Stimulated activated CD8-positive, alpha-beta memory T cell treated with anti-CD3 and anti-CD28 coated beads, Interleukin-12 subunit alpha, Interleukin-12 subunit beta, amount 100 ng/mL, for 1 hour (primary cell): ENCODE measurements around the gene ANKRD24.
"Not testable (repeated sequence)": the region's sequence is repeated elsewhere in the genome, so short reads cannot be mapped to it uniquely, and the experiment has no call there.

Experiments used
- DNase-seq: peaks from one replicate; pipeline ENCODE4 v3.0.0-alpha.2; 2020; ENCODE audit warnings: low read depth

ANKRD24 gene

GRCh38 chr19:4230237-4230636 lies 47.7 kb downstream of the ANKRD24 start:
- DNase-seq: not testable (repeated sequence)

- not testable (repeated sequence) for DNase-seq
Observed at GRCh38 chr19:4231521-4231920, 49.0 kb downstream of the ANKRD24 start.

DNA sequence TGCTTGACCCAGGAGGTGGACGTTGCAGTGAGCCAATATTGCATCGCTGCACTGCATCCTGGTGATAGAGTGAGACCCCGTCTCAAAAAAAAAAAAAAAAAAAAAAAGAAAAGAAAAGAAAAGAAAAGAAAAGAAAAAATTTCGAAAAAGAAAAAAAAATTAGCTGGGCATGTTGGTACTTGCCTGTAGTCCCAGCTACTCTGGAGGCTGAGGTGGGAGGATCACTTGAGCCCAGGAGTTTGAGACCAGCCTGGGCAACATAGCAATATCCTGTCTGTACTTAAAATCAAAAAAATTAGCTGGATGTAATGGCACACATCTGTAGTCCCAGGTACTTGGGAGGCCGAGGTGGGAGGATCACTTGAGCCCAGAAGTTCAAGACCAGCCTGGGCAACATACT lies 49.6 kb downstream of the ANKRD24 start:
- DNase-seq: not testable (repeated sequence)

DNA sequence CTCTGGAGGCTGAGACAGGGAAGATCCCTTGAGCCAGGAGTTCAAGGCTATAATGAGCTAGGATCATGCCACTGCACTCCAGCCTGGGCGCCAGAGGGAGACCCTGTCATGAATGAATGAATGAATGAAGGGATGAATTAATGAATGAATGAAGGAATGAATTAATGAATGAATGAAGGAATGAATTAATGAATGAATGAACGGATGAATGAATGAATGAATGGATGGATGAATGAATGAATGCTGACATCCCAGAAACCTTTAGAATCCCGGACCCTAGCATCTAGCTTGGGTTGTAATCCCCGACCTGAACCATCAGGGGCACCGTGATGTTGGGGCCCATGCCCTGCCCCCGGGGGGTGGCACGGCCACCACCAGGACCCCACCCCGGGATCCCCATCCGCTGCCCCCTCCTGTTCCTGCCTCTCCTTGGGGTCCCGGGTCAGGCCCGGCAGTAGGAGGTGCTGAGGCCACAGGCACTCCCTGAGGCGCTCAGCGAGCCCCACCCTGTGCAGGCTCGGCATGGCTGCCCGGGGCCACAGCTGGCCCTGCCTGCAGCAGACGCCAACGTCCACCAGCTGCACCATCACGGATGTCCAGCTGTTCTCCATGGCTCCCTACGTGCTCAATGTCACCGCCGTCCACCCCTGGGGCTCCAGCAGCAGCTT lies 50.3 kb downstream of the ANKRD24 start:
- DNase-seq: no peak

GRCh38 chr19:4233282-4233853 lies 50.9 kb downstream of the ANKRD24 start:
- peak; percentile 35 for DNase-seq

DNA sequence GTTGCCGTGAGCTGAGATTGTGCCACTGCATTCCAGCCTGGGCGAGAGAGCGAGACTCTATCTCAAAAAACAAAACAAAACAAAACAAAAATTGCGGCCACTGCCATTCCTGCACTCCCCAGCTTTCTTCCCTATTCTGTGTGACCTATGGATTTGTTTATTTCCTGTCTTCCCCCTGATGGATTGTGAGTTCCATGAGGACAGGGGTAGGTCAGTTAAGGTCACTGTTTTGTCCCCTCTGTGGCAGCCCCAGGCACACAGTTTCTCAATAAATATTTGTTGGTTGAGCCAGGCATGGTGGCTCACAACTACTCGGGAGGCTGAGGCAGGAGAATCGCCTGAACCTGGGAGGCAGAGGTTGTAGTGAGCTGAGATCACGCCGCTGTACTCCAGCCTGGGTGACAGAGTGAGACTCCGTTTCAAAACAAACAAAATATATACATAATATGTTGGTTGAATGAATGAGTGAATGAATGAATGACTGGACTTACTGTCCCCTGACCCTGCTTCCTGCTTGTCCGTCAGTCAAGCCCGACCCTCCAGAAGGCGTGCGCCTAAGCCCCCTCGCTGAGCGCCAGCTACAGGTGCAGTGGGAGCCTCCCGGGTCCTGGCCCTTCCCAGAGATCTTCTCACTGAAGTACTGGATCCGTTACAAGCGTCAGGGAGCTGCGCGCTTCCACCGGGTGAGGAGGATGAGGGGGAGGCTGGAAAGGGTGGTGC lies 51.8 kb downstream of the ANKRD24 start:
- no peak for DNase-seq

DNA sequence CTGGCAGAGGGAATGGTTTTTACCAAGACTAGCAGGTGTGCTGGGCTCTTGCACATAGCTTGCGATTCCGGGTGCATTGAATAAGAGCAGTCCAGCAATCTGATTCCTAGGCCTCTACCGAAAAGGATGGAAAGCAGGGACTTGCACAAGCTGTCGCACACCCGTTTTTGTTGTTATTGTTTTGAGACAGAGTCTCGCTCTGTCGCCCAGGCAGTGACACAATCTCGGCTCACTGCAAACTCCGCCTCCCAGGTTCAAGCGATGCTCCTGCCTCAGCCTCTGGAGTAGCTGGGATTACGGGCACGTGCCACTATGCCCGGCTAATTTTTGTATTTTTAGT lies 52.3 kb downstream of the ANKRD24 start:
- no peak for DNase-seq

DNA sequence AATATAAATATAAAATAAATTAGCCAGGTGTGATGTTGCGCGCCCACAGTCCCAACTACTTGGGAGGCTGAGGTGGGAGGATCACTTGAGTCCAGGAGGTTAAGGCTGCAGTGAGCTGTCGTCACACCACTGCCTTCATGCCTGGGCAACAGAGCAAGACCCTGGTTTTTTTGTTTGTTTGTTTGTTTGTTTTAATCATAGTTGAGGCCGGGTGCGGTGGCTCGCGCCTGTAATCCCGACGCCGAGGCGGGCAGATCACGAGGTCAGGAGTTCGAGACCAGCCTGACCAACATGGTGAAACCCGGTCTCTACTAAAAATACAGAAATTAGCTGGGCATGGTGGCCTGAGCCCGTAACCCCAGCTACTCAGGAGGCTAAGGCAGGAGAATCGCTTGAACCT lies 55.0 kb downstream of the ANKRD24 start:
- not testable (repeated sequence) for DNase-seq

- DNase-seq: no peak
Observed at GRCh38 chr19:4238831-4239230, 56.3 kb downstream of the ANKRD24 start.

- no peak for DNase-seq
Observed at GRCh38 chr19:4241824-4242430, 59.4 kb downstream of the ANKRD24 start.

DNA sequence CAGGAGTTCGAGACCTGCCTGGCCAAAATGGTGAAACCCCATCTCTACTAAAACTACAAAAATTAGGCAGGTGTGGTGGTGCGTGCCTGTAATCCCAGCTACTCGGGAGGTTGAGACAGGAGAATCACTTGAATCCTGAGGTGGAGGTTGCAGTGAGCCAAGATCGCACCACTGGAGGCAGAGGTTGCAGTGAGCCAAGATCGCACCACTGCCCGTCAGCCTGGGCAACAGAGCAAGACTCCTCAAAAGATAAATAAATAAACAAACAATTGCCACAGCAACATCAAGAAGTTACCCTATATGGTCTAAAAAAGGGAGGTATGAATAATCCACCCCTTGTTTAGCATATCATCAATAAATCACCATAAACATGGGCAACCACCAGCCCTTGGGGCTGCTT lies 63.4 kb downstream of the ANKRD24 start:
- not testable (repeated sequence) for DNase-seq

DNA sequence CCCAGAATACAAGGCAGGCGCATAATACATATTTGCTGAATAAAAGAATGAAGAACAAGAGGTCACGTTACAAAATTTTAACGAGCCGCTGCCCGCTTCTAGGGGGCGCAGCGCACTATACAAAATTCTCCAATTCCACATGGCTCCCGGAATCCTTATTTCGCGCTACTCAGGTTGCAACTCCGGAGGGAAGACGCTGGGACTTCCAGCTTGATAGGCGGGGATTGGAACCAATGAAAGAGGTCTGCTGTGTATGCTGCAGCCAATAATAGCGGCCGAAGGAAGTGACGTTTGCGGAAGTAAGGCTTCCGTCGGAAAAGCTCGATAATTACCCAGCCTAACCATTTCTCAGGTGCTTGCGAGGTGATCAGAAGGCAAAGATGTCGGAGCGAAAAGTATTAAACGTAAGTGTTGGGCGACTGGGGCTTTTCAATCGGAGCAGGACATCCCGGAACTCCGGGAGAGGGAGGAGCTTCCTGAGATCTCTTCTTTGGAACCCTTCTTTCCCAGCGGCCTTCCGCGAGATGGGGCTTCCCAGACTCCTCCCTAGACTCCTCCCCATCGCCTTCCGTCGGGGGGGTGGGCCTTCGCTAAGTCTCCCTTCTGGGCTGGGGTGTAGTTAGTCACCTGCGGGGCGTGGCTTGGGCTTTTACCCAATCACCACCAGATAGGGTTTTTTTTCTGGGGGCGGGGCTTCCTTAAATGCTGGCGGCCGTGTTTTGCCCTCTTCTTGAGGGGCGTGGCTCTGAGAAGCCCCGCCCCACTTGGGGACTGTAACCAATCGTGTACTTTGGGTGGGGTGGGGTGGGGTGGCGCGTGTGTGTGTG lies 64.5 kb downstream of the ANKRD24 start, which contains the start of gene YJU2:
TSS of gene YJU2 (plus strand) at position 314 of the 827 bp plus-strand sequence. CDS start at position 381, 67 bp downstream.
- peak; percentile 97 for DNase-seq

DNA sequence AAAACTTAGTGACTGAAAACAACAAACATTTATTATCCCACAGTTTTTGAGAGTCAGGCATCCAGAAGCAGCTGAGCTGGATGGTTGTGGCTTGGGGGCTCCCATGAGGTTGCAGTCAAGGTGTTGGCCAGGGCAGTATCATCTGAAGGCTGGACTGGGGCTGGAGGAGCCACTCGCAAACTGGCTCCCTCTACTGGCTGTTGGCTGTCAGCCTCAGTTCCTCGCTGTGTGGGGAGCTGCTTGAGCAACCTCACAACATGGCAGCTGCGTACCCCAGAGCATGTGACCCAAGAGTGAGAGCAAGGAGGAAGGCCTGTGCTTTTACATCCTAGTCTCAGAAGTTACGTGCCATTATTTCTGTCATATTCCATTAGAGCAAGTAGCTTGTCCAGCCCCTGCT lies 74.1 kb downstream of the ANKRD24 start:
- DNase-seq: no peak

- DNase-seq: no peak
Observed at GRCh38 chr19:4257025-4257424, 74.5 kb downstream of the ANKRD24 start.

GRCh38 chr19:4258181-4258580 lies 75.7 kb downstream of the ANKRD24 start:
- no peak for DNase-seq

DNA sequence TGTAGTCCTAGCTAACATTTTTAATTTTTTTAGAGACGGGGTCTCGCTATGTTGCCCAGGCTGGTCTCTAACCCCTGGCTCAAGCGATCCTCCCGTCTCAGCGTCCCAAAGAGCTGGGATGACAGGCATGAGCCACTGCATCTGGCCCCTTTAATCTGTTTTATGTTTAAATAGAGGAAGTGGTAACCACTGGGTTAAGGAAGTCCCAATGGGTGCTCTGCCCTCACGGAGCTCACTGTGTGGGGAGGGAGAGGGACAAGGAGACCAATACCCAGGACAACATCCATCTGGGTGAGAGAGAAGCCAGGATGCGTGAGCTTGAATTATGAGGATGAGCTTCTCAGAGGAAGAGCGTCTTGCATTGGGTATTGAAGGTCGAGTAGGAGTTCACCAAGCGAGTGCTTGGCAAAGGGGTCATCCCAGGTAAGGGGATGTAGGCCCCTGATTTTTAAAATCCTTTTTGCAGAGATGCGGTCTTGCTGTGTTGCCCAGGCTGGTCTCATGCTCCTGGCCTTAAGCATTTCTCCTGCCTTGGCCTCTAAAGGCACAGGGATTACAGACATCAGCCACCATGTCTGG lies 78.2 kb downstream of the ANKRD24 start:
- DNase-seq: no peak

DNA sequence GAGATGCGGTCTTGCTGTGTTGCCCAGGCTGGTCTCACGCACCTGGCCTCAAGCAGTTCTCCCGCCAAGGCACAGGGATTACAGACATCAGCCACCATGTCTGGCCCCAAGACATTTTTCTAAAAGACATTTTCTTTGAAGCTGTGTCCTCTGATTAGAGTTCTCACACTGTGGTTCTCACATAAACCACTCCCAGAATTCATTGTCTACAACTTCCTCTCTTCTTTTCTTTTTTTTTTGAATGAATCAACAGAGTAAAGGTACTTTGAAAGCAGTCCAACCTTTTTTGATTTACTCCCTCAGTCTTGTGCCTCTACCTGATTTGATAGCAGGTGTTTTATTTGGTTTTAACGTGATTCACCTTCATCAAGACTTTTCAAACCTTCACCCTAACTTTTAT lies 82.3 kb downstream of the ANKRD24 start:
- DNase-seq: no peak

- DNase-seq: no peak
Observed at GRCh38 chr19:4266253-4267000, 83.9 kb downstream of the ANKRD24 start.

GRCh38 chr19:4267101-4267900 lies 84.8 kb downstream of the ANKRD24 start:
- peak; percentile 45 for DNase-seq
